Mesendoderm (in vitro differentiated cells): ENCODE data around the gene CENPC.

Experiments
- DNase-seq: peaks from one replicate; pipeline ENCODE4 v3.0.0; 2013
- H2AK5ac ChIP-seq: 2 replicates; pipeline ENCODE4 v1.6.1; 2013; ENCODE audit warnings: low read length, inconsistent platforms
- H2BK120ac ChIP-seq: 2 replicates; pipeline ENCODE4 v1.6.1; 2013; ENCODE audit warnings: low read depth, mild to moderate bottlenecking, low read length, moderate library complexity, mixed read lengths
- H2BK15ac ChIP-seq: replicated peaks from 2 replicates; pipeline ENCODE4 v1.6.1; 2013; ENCODE audit warnings: low read depth, mild to moderate bottlenecking, moderate library complexity
- H2BK5ac ChIP-seq: 2 replicates; pipeline ENCODE4 v1.6.1; 2013; ENCODE audit warnings: low read length, inconsistent platforms
- H3K18ac ChIP-seq: 2 replicates; pipeline ENCODE4 v1.6.1; 2013; ENCODE audit warnings: mild to moderate bottlenecking, low read length, mixed read lengths
- H3K23ac ChIP-seq: one replicate; pipeline ENCODE4 v1.6.1; 2013; ENCODE audit warnings: low read length
- H3K27ac ChIP-seq: 2 replicates; pipeline ENCODE4 v1.5.1; 2013; ENCODE audit warnings: low read depth, mild to moderate bottlenecking, inconsistent platforms, low read length, moderate library complexity
- H3K27me3 ChIP-seq: 2 replicates; pipeline ENCODE4 v1.6.1; 2013; ENCODE audit warnings: low read length, control low read depth, mild to moderate bottlenecking, inconsistent platforms; ENCODE audit not compliant: insufficient read depth, poor library complexity
- H3K36me3 ChIP-seq: 2 replicates; pipeline ENCODE4 v1.6.1; 2013; ENCODE audit warnings: low read length, inconsistent platforms; ENCODE audit not compliant: control insufficient read depth, insufficient read depth
- H3K4ac ChIP-seq: one replicate; pipeline ENCODE4 v1.6.1; 2013; ENCODE audit warnings: low read depth, mild to moderate bottlenecking, low read length, moderate library complexity
- H3K4me1 ChIP-seq: 2 replicates; pipeline ENCODE4 v1.6.1; 2013; ENCODE audit warnings: low read depth, low read length, inconsistent platforms; ENCODE audit not compliant: control insufficient read depth
- H3K4me2 ChIP-seq: 2 replicates; pipeline ENCODE4 v1.6.1; 2013; ENCODE audit warnings: low read length
- H3K4me3 ChIP-seq: 2 replicates; pipeline ENCODE4 v1.5.1; 2013; ENCODE audit warnings: mild to moderate bottlenecking, low read length
- H3K56ac ChIP-seq: one replicate; pipeline ENCODE4 v1.6.1; 2013; ENCODE audit warnings: low read length
- H3K79me1 ChIP-seq: 2 replicates; pipeline ENCODE4 v1.6.1; 2013; ENCODE audit warnings: low read length, inconsistent platforms
- H3K79me2 ChIP-seq: 2 replicates; pipeline ENCODE4 v1.6.1; 2013; ENCODE audit warnings: mild to moderate bottlenecking, low read length; ENCODE audit not compliant: control insufficient read depth, insufficient read depth
- H3K9ac ChIP-seq: 2 replicates; pipeline ENCODE4 v1.6.1; 2013; ENCODE audit warnings: low read length, inconsistent platforms
- H4K5ac ChIP-seq: one replicate; pipeline ENCODE4 v1.6.1; 2013; ENCODE audit warnings: low read length
- H4K8ac ChIP-seq: one replicate; pipeline ENCODE4 v1.6.1; 2013; ENCODE audit warnings: low read depth, mild to moderate bottlenecking, control low read depth, low read length, moderate library complexity
- WGBS: extraction: QIAGEN DNeasy Blood & Tissue Kit; methylation state at CpG from one replicate; pipeline ENCODE4 v1.1.7; 2013; ENCODE audit warnings: low lambda C conversion rate, missing lambda C conversion rate; ENCODE audit not compliant: insufficient coverage; ENCODE audit errors: extremely low coverage; 5-methylcytosine and 5-hydroxymethylcytosine counted together

The CENPC gene

DNA sequence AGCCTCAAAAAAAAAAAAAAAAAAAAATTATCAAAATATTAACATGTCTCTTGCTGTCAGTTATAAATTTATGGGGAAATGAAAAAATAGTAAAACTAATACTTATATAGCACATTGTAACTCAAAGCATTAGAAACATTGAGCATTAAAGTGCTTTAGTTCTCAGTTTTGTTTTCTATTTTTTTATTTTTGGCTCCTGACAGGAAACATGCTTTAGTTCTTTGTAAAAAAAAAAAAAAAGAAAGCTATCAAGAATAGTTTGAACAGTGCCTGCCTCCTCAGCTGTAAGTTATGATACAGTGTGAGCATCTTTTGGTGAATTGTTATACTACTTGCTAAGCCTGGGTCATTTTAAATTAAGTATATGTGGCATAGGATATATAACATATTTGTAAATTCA is 5.1 kb upstream of the CENPC start:
- Histone ChIP-seq H2BK120ac (no peak overlapping the region), H3K4me3 (no peak overlapping the region), H3K18ac (no peak overlapping the region), H3K79me1 (no peaks in the 10 kb centered on the region), H3K4ac (no peak overlapping the region), H3K27ac (no peak overlapping the region), H3K27me3 (no peaks in the 10 kb centered on the region), H3K9ac (no peak overlapping the region), H3K4me1 (no peaks in the 10 kb centered on the region), H4K8ac (no peak overlapping the region), H3K56ac (no peak overlapping the region), H2BK15ac (no peak overlapping the region), H2BK5ac (no peak overlapping the region), H3K23ac (no peak overlapping the region), H3K36me3 (no peaks in the 10 kb centered on the region), H3K79me2 (no peaks in the 10 kb centered on the region), H4K5ac (no peak overlapping the region), H2AK5ac (no peak overlapping the region), H3K4me2 (no peak overlapping the region)
- DNase-seq = no peak

DNA sequence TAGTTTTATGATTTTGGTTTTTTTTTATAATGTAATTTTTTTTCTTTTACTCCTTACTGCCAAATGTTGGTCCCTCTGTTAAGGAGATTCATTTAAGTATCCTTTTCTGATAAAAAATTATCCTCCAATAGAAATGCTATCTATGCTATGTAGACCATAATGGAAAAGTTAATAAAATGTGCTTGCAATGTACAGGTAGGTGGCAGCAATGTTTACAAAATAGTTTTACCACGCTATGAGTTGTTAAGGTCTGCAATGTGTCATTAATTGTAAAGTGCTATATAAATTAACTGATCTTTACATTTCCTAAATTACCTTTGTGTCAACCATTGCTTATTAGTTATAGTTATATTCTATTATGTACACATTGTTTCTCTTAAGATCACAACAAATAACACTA is 3.8 kb upstream of the CENPC start:
- Histone ChIP-seq H3K23ac (no peak overlapping the region), H3K36me3 (no peaks in the 10 kb centered on the region), H2BK5ac (no peak overlapping the region), H3K56ac (no peak overlapping the region), H3K4me2 (no peak overlapping the region), H3K79me2 (peaks cover 5% of the 10 kb centered on the region), H3K27ac (no peak overlapping the region), H3K4ac (no peak overlapping the region), H3K18ac (no peak overlapping the region), H3K27me3 (no peaks in the 10 kb centered on the region), H4K5ac (no peak overlapping the region), H3K79me1 (no peaks in the 10 kb centered on the region), H2BK15ac (no peak overlapping the region), H2BK120ac (no peak overlapping the region), H3K4me3 (no peak overlapping the region), H3K9ac (no peak overlapping the region), H3K4me1 (no peaks in the 10 kb centered on the region), H4K8ac (no peak overlapping the region), H2AK5ac (no peak overlapping the region)
- no CpG with 5 or more reads among the region's 1 CpG for WGBS
- no peak for DNase-seq

DNA sequence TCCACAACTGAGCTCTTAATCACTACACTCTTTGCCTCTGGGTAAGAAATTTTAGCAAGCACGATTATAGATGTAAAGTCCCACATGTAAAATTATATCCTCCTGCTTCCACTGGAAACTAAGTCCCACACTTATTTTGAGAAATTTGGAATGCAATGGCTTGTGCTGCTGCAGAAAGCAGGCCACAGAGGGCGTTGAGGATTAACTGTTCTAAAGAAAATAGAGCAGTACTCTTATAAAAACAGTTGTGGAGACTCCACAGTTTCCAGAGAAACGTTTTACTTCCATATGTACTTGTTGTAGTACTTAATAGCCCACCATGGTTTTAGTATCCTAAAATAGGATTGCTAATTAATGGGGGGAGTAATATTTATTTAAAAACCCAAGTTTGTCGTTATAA is 1.7 kb upstream of the CENPC start:
- no peak overlapping the region for H3K4me2 ChIP-seq
- no peak overlapping the region for H4K8ac ChIP-seq
- H2BK120ac ChIP-seq = no peak overlapping the region
- no peak overlapping the region for H3K9ac ChIP-seq
- no peak overlapping the region for H2AK5ac ChIP-seq
- H3K23ac ChIP-seq = no peak overlapping the region
- H3K27ac ChIP-seq = no peak overlapping the region
- no peak overlapping the region for H2BK5ac ChIP-seq
- no peak overlapping the region for H4K5ac ChIP-seq
- peaks cover 5% of the 10 kb centered on the region for H3K79me2 ChIP-seq
- H3K4me1 ChIP-seq = no peaks in the 10 kb centered on the region
- H3K27me3 ChIP-seq = no peaks in the 10 kb centered on the region
- no CpG with 5 or more reads among the region's 4 CpGs for WGBS
- H3K4ac ChIP-seq = no peak overlapping the region
- H3K18ac ChIP-seq = no peak overlapping the region
- no peak overlapping the region for H2BK15ac ChIP-seq
- no peak overlapping the region for H3K56ac ChIP-seq
- no peaks in the 10 kb centered on the region for H3K36me3 ChIP-seq
- H3K79me1 ChIP-seq = peaks cover 1% of the 10 kb centered on the region
- DNase-seq = no peak
- no peak overlapping the region for H3K4me3 ChIP-seq

DNA sequence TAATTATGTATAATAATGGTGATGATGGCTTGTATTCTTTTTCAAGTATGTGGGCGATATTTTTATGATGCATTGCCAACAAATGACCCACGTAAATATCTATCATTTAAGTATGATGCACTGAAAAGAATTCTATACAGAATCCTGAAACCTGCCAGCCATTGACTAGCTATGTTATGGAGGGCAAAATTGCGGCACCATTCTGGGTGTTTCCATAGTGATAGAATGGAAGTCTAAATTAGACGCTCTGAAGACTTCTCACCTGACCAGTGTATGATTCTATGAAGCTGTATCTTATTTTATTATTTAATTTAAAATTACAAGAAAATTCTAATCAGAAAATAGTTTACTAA is 677 bp upstream of the CENPC start:
- Histone ChIP-seq H3K18ac (no peak overlapping the region), H2BK15ac (no peak overlapping the region), H3K79me2 (peaks cover 5% of the 10 kb centered on the region), H2BK5ac (no peak overlapping the region), H3K23ac (no peak overlapping the region), H2BK120ac (no peak overlapping the region), H3K4ac (no peak overlapping the region), H3K36me3 (no peaks in the 10 kb centered on the region), H3K27me3 (no peaks in the 10 kb centered on the region), H3K27ac (no peak overlapping the region), H3K9ac (no peak overlapping the region), H3K4me3 (no peak overlapping the region), H2AK5ac (no peak overlapping the region), H3K4me2 (no peak overlapping the region), H3K56ac (no peak overlapping the region), H3K79me1 (peaks cover 1% of the 10 kb centered on the region), H3K4me1 (no peaks in the 10 kb centered on the region), H4K8ac (no peak overlapping the region), H4K5ac (no peak overlapping the region)
- DNase-seq = no peak
- no CpG with 5 or more reads among the region's 4 CpGs for WGBS

DNA sequence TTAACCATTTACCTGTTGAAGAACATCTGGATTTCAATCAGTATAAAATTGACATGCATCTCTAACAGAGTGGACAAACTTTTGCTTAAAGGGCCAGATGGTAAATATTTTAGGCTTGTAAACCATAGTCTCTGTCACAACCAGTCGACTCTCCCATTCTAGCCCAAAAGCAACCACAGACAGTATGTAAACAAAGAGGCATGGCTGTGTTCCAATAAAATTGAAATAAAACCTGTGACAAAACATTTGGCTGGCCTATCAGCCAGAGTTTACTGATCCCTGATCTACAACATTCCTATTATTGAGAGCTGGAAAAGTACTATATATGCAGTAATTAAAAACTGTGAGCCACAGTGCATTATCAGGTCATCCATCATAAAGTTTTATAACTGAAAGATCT is 3.2 kb downstream of the CENPC start:
- no peak for DNase-seq
- H3K27me3 ChIP-seq = no peaks in the 10 kb centered on the region
- H2BK5ac ChIP-seq = no peak overlapping the region
- H3K4me3 ChIP-seq = no peak overlapping the region
- no peak overlapping the region for H3K9ac ChIP-seq
- H3K27ac ChIP-seq = no peak overlapping the region
- no peak overlapping the region for H2AK5ac ChIP-seq
- no peak overlapping the region for H3K23ac ChIP-seq
- peaks cover 5% of the 10 kb centered on the region for H3K79me2 ChIP-seq
- no CpG with 5 or more reads among the region's 1 CpG for WGBS
- no peak overlapping the region for H2BK15ac ChIP-seq
- H4K5ac ChIP-seq = no peak overlapping the region
- no peak overlapping the region for H3K18ac ChIP-seq
- peaks cover 1% of the 10 kb centered on the region for H3K79me1 ChIP-seq
- H3K4ac ChIP-seq = no peak overlapping the region
- H3K4me2 ChIP-seq = no peak overlapping the region
- no peaks in the 10 kb centered on the region for H3K36me3 ChIP-seq
- H2BK120ac ChIP-seq = no peak overlapping the region
- H3K4me1 ChIP-seq = no peaks in the 10 kb centered on the region
- no peak overlapping the region for H3K56ac ChIP-seq
- no peak overlapping the region for H4K8ac ChIP-seq

DNA sequence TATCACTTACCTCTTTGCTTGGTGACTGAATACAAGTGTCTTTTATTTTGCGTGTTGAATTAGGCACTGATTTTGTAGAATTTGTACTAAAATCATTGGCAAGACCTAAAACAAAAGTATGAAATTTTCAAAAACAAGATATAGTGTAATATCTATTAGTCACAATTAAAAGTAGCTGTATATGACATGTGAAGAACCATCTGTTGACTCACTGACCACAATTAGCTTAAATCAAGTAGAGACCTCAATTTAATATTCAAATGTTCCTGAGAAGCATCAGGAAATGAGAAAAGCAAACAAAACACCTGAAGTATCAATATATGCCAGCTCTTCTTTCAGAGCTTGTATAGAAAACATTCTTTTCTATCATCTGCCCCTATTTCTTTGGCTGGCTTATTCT is 5.5 kb downstream of the CENPC start:
- DNase-seq = no peak
- Histone ChIP-seq H3K56ac (no peak overlapping the region), H3K9ac (no peak overlapping the region), H3K18ac (no peak overlapping the region), H4K5ac (no peak overlapping the region), H2BK5ac (no peak overlapping the region), H2BK120ac (no peak overlapping the region), H3K27ac (no peak overlapping the region), H2AK5ac (no peak overlapping the region), H3K27me3 (no peaks in the 10 kb centered on the region), H2BK15ac (no peak overlapping the region), H3K4me1 (no peaks in the 10 kb centered on the region), H3K36me3 (no peaks in the 10 kb centered on the region), H3K79me2 (peaks cover 5% of the 10 kb centered on the region), H3K4me3 (no peak overlapping the region), H3K23ac (no peak overlapping the region), H3K4ac (no peak overlapping the region), H3K79me1 (peaks cover 1% of the 10 kb centered on the region), H4K8ac (no peak overlapping the region), H3K4me2 (no peak overlapping the region)
- no CpG with 5 or more reads among the region's 1 CpG for WGBS
